Mesendoderm (in vitro differentiated cells): ENCODE measurements around the gene EVI5.

Source experiments
- DNase-seq: peaks from one replicate; pipeline ENCODE4 v3.0.0; 2013
- H2AK5ac ChIP-seq: 2 replicates; pipeline ENCODE4 v1.6.1; 2013; ENCODE audit warnings: low read length, inconsistent platforms
- H2BK120ac ChIP-seq: 2 replicates; pipeline ENCODE4 v1.6.1; 2013; ENCODE audit warnings: low read depth, mild to moderate bottlenecking, low read length, moderate library complexity, mixed read lengths
- H2BK15ac ChIP-seq: replicated peaks from 2 replicates; pipeline ENCODE4 v1.6.1; 2013; ENCODE audit warnings: low read depth, mild to moderate bottlenecking, moderate library complexity
- H2BK5ac ChIP-seq: 2 replicates; pipeline ENCODE4 v1.6.1; 2013; ENCODE audit warnings: low read length, inconsistent platforms
- H3K18ac ChIP-seq: 2 replicates; pipeline ENCODE4 v1.6.1; 2013; ENCODE audit warnings: mild to moderate bottlenecking, low read length, mixed read lengths
- H3K23ac ChIP-seq: one replicate; pipeline ENCODE4 v1.6.1; 2013; ENCODE audit warnings: low read length
- H3K27ac ChIP-seq: 2 replicates; pipeline ENCODE4 v1.5.1; 2013; ENCODE audit warnings: low read depth, mild to moderate bottlenecking, inconsistent platforms, low read length, moderate library complexity
- H3K27me3 ChIP-seq: 2 replicates; pipeline ENCODE4 v1.6.1; 2013; ENCODE audit warnings: low read length, control low read depth, mild to moderate bottlenecking, inconsistent platforms; ENCODE audit not compliant: insufficient read depth, poor library complexity
- H3K36me3 ChIP-seq: 2 replicates; pipeline ENCODE4 v1.6.1; 2013; ENCODE audit warnings: low read length, inconsistent platforms; ENCODE audit not compliant: control insufficient read depth, insufficient read depth
- H3K4ac ChIP-seq: one replicate; pipeline ENCODE4 v1.6.1; 2013; ENCODE audit warnings: low read depth, mild to moderate bottlenecking, low read length, moderate library complexity
- H3K4me1 ChIP-seq: 2 replicates; pipeline ENCODE4 v1.6.1; 2013; ENCODE audit warnings: low read depth, low read length, inconsistent platforms; ENCODE audit not compliant: control insufficient read depth
- H3K4me2 ChIP-seq: 2 replicates; pipeline ENCODE4 v1.6.1; 2013; ENCODE audit warnings: low read length
- H3K4me3 ChIP-seq: 2 replicates; pipeline ENCODE4 v1.5.1; 2013; ENCODE audit warnings: mild to moderate bottlenecking, low read length
- H3K56ac ChIP-seq: one replicate; pipeline ENCODE4 v1.6.1; 2013; ENCODE audit warnings: low read length
- H3K79me1 ChIP-seq: 2 replicates; pipeline ENCODE4 v1.6.1; 2013; ENCODE audit warnings: low read length, inconsistent platforms
- H3K79me2 ChIP-seq: 2 replicates; pipeline ENCODE4 v1.6.1; 2013; ENCODE audit warnings: mild to moderate bottlenecking, low read length; ENCODE audit not compliant: control insufficient read depth, insufficient read depth
- H3K9ac ChIP-seq: 2 replicates; pipeline ENCODE4 v1.6.1; 2013; ENCODE audit warnings: low read length, inconsistent platforms
- H4K5ac ChIP-seq: one replicate; pipeline ENCODE4 v1.6.1; 2013; ENCODE audit warnings: low read length
- H4K8ac ChIP-seq: one replicate; pipeline ENCODE4 v1.6.1; 2013; ENCODE audit warnings: low read depth, mild to moderate bottlenecking, control low read depth, low read length, moderate library complexity
- WGBS: extraction: QIAGEN DNeasy Blood & Tissue Kit; methylation state at CpG from one replicate; pipeline ENCODE4 v1.1.7; 2013; ENCODE audit warnings: low lambda C conversion rate, missing lambda C conversion rate; ENCODE audit not compliant: insufficient coverage; ENCODE audit errors: extremely low coverage; 5-methylcytosine and 5-hydroxymethylcytosine counted together

EVI5 gene

DNA sequence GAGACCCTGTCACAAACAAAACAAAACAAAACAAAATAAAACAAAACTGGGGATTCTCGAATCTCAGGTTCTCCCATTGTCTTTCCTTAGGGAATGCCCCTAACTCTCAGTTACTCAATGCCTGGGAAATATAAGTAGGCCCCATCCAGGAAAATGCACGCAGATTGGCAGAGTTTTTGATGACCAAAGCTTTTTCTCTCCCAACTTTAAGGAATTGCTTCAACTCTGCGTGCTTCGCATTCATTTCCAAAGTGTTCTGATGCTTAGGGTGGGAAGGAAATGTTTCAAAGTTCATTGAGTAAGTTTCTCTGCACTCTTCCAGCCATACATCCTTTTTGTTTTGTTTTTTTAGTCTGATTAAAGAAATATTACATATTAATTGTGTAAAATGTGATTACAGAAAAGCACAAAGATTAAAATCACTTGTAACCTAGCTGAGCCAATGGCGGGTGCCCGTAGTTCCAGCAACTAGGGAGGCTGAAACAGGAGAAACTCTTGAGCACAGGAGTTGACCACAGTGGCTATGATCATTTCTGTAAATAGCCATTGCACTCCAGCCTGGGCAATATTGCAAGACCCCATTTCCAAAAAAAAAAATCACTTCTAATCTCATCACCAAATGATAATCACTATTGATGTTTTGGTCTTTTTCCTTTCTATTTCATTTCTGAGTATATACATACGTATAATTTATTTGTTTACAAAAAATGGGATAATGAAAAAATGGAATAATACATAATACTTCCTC lies 18.4 kb upstream of the EVI5 start:
- no peak overlapping the region for H2BK15ac ChIP-seq
- no peaks in the 10 kb centered on the region for H3K36me3 ChIP-seq
- H2BK120ac ChIP-seq = no peak overlapping the region
- no peak overlapping the region for H3K4ac ChIP-seq
- H3K56ac ChIP-seq = no peak overlapping the region
- H3K23ac ChIP-seq = no peak overlapping the region
- H3K18ac ChIP-seq = no peak overlapping the region
- H2BK5ac ChIP-seq = no peak overlapping the region
- H3K4me1 ChIP-seq = peaks cover 4% of the 10 kb centered on the region
- H4K5ac ChIP-seq = no peak overlapping the region
- no peak overlapping the region for H3K27ac ChIP-seq
- no peak overlapping the region for H4K8ac ChIP-seq
- H3K79me1 ChIP-seq = no peaks in the 10 kb centered on the region
- H3K4me2 ChIP-seq = no peak overlapping the region
- no peaks in the 10 kb centered on the region for H3K79me2 ChIP-seq
- H2AK5ac ChIP-seq = no peak overlapping the region
- no peak overlapping the region for H3K4me3 ChIP-seq
- no peak overlapping the region for H3K9ac ChIP-seq
- no peaks in the 10 kb centered on the region for H3K27me3 ChIP-seq
- WGBS = no CpG with 5 or more reads among the region's 7 CpGs
- DNase-seq = no peak

DNA sequence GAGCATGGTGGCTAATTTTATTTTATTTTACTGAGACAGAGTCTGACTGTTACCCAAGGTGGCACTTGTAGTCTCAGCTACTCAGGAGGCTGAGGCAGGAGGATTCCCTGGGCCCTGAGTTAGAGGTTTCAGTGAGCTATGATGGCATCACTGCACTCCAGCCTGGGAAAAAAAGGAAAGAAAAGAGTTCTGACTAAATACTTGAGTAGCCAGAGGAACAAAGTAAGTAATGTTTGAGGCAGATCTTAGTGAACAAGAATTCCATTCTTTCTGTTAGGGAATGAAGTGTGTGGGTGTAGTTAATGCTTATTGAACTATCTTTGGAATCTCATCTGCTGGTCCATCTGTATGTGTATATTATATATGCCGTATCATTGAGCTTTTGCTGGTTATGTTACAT lies 13.1 kb upstream of the EVI5 start:
- no peak overlapping the region for H2BK15ac ChIP-seq
- H3K18ac ChIP-seq = no peak overlapping the region
- no peak for DNase-seq
- no peak overlapping the region for H3K4ac ChIP-seq
- no peak overlapping the region for H3K27ac ChIP-seq
- H3K4me3 ChIP-seq = no peak overlapping the region
- no peak overlapping the region for H3K4me2 ChIP-seq
- no peak overlapping the region for H4K8ac ChIP-seq
- no peak overlapping the region for H3K56ac ChIP-seq
- H4K5ac ChIP-seq = no peak overlapping the region
- H3K23ac ChIP-seq = no peak overlapping the region
- H3K4me1 ChIP-seq = no peaks in the 10 kb centered on the region
- WGBS = no CpG with 5 or more reads among the region's 1 CpG
- no peaks in the 10 kb centered on the region for H3K79me1 ChIP-seq
- H2BK5ac ChIP-seq = no peak overlapping the region
- no peaks in the 10 kb centered on the region for H3K79me2 ChIP-seq
- H3K36me3 ChIP-seq = no peaks in the 10 kb centered on the region
- H3K27me3 ChIP-seq = no peaks in the 10 kb centered on the region
- no peak overlapping the region for H2AK5ac ChIP-seq
- H3K9ac ChIP-seq = no peak overlapping the region
- no peak overlapping the region for H2BK120ac ChIP-seq

DNA sequence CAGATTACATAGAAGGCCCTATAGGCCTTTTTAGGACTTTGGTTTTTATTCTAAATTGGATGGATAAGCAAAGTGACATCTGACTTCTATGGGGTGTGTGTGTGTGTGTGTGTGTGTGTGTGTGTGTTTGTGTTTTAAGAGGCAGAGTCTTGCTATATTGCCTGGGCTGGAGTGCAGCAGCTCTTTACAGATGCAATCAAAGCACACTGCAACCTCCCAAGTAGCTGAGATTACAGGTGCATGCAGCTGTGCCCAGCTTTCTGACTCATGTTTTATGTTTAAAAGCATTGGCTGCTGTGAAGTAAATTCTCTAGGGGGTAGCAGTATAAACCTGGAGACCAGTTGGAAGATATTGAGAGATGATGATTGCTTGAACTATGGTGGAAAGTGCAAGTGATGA lies 12.4 kb upstream of the EVI5 start:
- Histone ChIP-seq H2BK5ac (no peak overlapping the region), H3K4me2 (no peak overlapping the region), H3K27me3 (no peaks in the 10 kb centered on the region), H3K79me2 (no peaks in the 10 kb centered on the region), H3K4me3 (no peak overlapping the region), H3K56ac (no peak overlapping the region), H3K27ac (no peak overlapping the region), H2AK5ac (no peak overlapping the region), H3K79me1 (no peaks in the 10 kb centered on the region), H4K8ac (no peak overlapping the region), H3K23ac (no peak overlapping the region), H3K4ac (no peak overlapping the region), H2BK15ac (no peak overlapping the region), H3K9ac (no peak overlapping the region), H2BK120ac (no peak overlapping the region), H3K36me3 (no peaks in the 10 kb centered on the region), H4K5ac (no peak overlapping the region), H3K18ac (no peak overlapping the region), H3K4me1 (peaks cover 2% of the 10 kb centered on the region)
- DNase-seq = no peak

DNA sequence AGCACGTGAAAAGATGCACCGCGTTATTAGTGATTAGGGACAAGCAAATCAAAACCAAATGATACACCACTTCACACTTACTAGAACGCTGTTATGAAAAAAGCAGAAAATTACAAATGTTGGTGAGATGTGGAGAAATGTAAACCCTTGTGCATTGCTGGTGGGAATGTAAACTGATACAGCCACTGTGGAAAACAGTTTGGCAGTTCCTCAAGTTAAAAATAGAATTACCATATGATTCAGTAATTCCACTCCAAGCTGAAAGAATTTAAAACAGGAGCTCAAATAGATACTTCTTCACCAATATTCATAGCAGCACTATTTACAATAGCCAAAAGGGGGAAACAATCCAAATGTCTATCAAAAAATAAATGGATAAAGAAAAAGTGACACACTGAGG lies 10.3 kb upstream of the EVI5 start:
- Histone ChIP-seq H3K79me1 (no peaks in the 10 kb centered on the region), H2BK15ac (no peak overlapping the region), H3K18ac (no peak overlapping the region), H3K9ac (no peak overlapping the region), H3K56ac (no peak overlapping the region), H3K4me1 (peaks cover 2% of the 10 kb centered on the region), H3K27ac (no peak overlapping the region), H3K79me2 (no peaks in the 10 kb centered on the region), H2BK5ac (no peak overlapping the region), H2BK120ac (no peak overlapping the region), H3K4me2 (no peak overlapping the region), H4K8ac (no peak overlapping the region), H3K4me3 (no peak overlapping the region), H3K27me3 (no peaks in the 10 kb centered on the region), H4K5ac (no peak overlapping the region), H2AK5ac (no peak overlapping the region), H3K36me3 (no peaks in the 10 kb centered on the region), H3K23ac (no peak overlapping the region), H3K4ac (no peak overlapping the region)
- DNase-seq = no peak
- WGBS = no CpG with 5 or more reads among the region's 4 CpGs

DNA sequence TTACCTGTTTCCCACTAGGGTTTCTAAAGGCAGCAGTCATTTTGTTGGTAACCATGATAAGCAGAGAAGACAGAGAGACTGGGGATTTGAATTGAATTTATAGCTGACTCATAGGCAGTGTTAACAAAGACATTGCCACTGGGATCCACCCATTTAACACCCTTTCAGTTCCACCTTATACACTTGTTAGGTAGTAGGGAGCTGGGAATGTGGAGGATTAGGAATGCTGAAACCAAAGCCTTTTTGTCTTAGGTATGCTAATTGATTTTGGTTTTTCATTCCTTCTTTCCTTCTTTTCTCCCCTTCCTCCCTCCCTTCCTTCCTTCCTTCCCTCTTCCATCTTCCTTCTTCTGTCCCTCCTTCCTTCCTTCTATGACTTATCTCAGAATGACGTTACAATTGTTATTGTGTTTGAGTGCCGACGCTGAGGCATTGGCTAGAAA lies 7.5 kb upstream of the EVI5 start:
- Histone ChIP-seq H3K79me2 (no peaks in the 10 kb centered on the region), H2BK15ac (no peak overlapping the region), H4K5ac (no peak overlapping the region), H2BK120ac (no peak overlapping the region), H3K56ac (no peak overlapping the region), H4K8ac (no peak overlapping the region), H3K79me1 (no peaks in the 10 kb centered on the region), H3K23ac (no peak overlapping the region), H3K27ac (no peak overlapping the region), H2BK5ac (no peak overlapping the region), H3K9ac (no peak overlapping the region), H3K4me1 (peaks cover 2% of the 10 kb centered on the region), H3K36me3 (no peaks in the 10 kb centered on the region), H3K27me3 (no peaks in the 10 kb centered on the region), H2AK5ac (no peak overlapping the region), H3K4ac (no peak overlapping the region), H3K18ac (no peak overlapping the region), H3K4me2 (no peak overlapping the region), H3K4me3 (no peak overlapping the region)
- DNase-seq = peak; percentile 89
- WGBS = no CpG with 5 or more reads among the region's 3 CpGs

DNA sequence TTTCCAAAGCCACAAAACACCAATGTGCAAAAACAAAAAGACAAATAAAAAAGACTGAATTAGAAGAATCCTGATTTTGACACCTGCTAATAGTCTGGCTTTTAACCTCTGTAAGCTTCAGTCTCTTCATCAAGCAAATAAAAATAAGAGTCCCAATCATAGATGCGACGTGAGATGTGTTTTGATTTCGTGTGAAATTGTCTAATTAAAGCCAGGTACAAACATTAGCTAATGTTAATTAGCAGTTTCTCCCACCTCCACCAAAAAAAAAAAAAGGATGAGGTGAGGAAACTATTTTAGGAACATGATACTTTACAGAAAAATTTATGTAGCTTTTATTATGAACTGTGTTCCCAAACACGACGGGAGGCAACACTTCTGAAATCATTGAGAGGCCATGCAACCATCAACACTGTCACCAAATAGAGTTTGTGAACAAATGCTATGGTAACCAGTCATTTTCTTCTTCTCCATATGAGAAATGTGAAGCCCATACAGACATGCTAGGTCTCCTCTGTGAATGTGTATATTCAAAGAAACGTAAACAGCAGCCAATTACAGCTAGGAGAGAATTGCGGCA lies 6.7 kb upstream of the EVI5 start:
- Histone ChIP-seq H4K5ac (no peak overlapping the region), H3K18ac (no peak overlapping the region), H3K79me1 (no peaks in the 10 kb centered on the region), H3K56ac (no peak overlapping the region), H2AK5ac (no peak overlapping the region), H2BK15ac (no peak overlapping the region), H2BK120ac (no peak overlapping the region), H3K4me3 (no peak overlapping the region), H3K4ac (no peak overlapping the region), H3K27ac (no peak overlapping the region), H3K4me1 (peaks cover 2% of the 10 kb centered on the region), H3K79me2 (no peaks in the 10 kb centered on the region), H2BK5ac (no peak overlapping the region), H3K27me3 (no peaks in the 10 kb centered on the region), H3K36me3 (no peaks in the 10 kb centered on the region), H4K8ac (no peak overlapping the region), H3K4me2 (no peak overlapping the region), H3K9ac (no peak overlapping the region), H3K23ac (no peak overlapping the region)
- WGBS = no CpG with 5 or more reads among the region's 7 CpGs
- peak; percentile 45 for DNase-seq
